Endothelial cell (in vitro differentiated cells): ENCODE measurements around the gene CLCNKA. TPM values are rescaled to one million over a fixed set of nuclear protein-coding genes. Genes with fewer than 3 reads are reported as not detected.

Experiments
- DNase-seq: peaks from one replicate; pipeline ENCODE4 v3.0.0; 2021; ENCODE audit warnings: low spot score
- H3K27ac Mint-ChIP-seq: one replicate; pipeline ENCODE4 v1.8.0; 2021; ENCODE audit warnings: mixed read lengths, inconsistent platforms; ENCODE audit not compliant: unreplicated experiment
- H3K27me3 Mint-ChIP-seq: one replicate; pipeline ENCODE4 v1.8.0; 2021; ENCODE audit warnings: mild to moderate bottlenecking, moderate library complexity, mixed read lengths, inconsistent platforms; ENCODE audit not compliant: unreplicated experiment
- H3K36me3 Mint-ChIP-seq: one replicate; pipeline ENCODE4 v1.8.0; 2021; ENCODE audit warnings: mild to moderate bottlenecking, low read depth, mixed read lengths, inconsistent platforms; ENCODE audit not compliant: unreplicated experiment
- H3K4me1 Mint-ChIP-seq: one replicate; pipeline ENCODE4 v1.8.0; 2021; ENCODE audit warnings: mild to moderate bottlenecking, mixed read lengths, inconsistent platforms; ENCODE audit not compliant: unreplicated experiment
- H3K4me3 Mint-ChIP-seq: one replicate; pipeline ENCODE4 v1.8.0; 2021; ENCODE audit warnings: mild to moderate bottlenecking, mixed read lengths, inconsistent platforms; ENCODE audit not compliant: unreplicated experiment
- H3K9me3 Mint-ChIP-seq: one replicate; pipeline ENCODE4 v1.8.0; 2021; ENCODE audit warnings: mixed read lengths, inconsistent platforms; ENCODE audit not compliant: unreplicated experiment
- CTCF ChIP-seq: fragments of 200-600 bp; sonication (generic); IDR thresholded peaks from one replicate; pipeline ENCODE4 v1.5.0; 2021; ENCODE audit warnings: antibody characterized with exemption; ENCODE audit not compliant: unreplicated experiment
- total RNA-seq: library from RNA; stranded (reverse); fragmentation: NEBNext Ultra II Directional; extraction: Animal tissue kit (Norgen Biotek cat#: 25700); gene quantifications from one replicate; pipeline ENCODE4 v1.2.1, GENCODE V29; 2021; ENCODE audit not compliant: unreplicated experiment

CLCNKA gene
- total RNA-seq, 1 donor from 2014 or later: not detected

GRCh38 chr1:16071614-16072013 is 49.8 kb downstream of the CLCNKA start:
- Mint-ChIP-seq H3K4me1 (peaks cover 9% of the 10 kb centered on the region), H3K9me3 (no peaks in the 10 kb centered on the region), H3K27me3 (peaks cover 22% of the 10 kb centered on the region), H3K27ac (no peak overlapping the region), H3K36me3 (peaks cover 8% of the 10 kb centered on the region), H3K4me3 (peak overlapping the region; percentile 34)
- TF ChIP-seq CTCF: no peak
- no peak for DNase-seq

- no peak for DNase-seq
- Mint-ChIP-seq H3K4me3 (peak overlapping the region; percentile 34), H3K9me3 (no peaks in the 10 kb centered on the region), H3K4me1 (peaks cover 9% of the 10 kb centered on the region), H3K27ac (no peak overlapping the region), H3K36me3 (peaks cover 8% of the 10 kb centered on the region), H3K27me3 (peaks cover 20% of the 10 kb centered on the region)
- TF ChIP-seq CTCF: no peak
Measured at GRCh38 chr1:16072095-16072494, 50.3 kb downstream of the CLCNKA start.

- H3K4me3 Mint-ChIP-seq: no peak overlapping the region
- H3K9me3 Mint-ChIP-seq: no peaks in the 10 kb centered on the region
- DNase-seq: peak; percentile 42
- H3K4me1 Mint-ChIP-seq: peaks cover 16% of the 10 kb centered on the region
- no peak for TF ChIP-seq CTCF
- H3K36me3 Mint-ChIP-seq: peaks cover 8% of the 10 kb centered on the region
- H3K27ac Mint-ChIP-seq: no peak overlapping the region
- peaks cover 20% of the 10 kb centered on the region for H3K27me3 Mint-ChIP-seq
Measured at GRCh38 chr1:16072616-16073484, 51.0 kb downstream of the CLCNKA start.

GRCh38 chr1:16073490-16074119 is 51.8 kb downstream of the CLCNKA start, which contains the start of gene FAM131C:
FAM131C (minus strand) TSS chr1:16073651; CDS start chr1:16073442, 209 bp downstream.
- Mint-ChIP-seq H3K4me3 (peak within 1 kb of the TSS; percentile 83), H3K27me3 (peaks cover 20% of the 10 kb centered on the region), H3K9me3 (no peaks in the 10 kb centered on the region), H3K4me1 (peaks cover 16% of the 10 kb centered on the region), H3K36me3 (peaks cover 8% of the 10 kb centered on the region), H3K27ac (peak within 1 kb of the TSS; percentile 83)
- peak; percentile 43 for TF ChIP-seq CTCF
- DNase-seq: peak; percentile 44

GRCh38 chr1:16074217-16074616 is 52.4 kb downstream of the CLCNKA start:
- no peaks in the 10 kb centered on the region for H3K9me3 Mint-ChIP-seq
- peaks cover 15% of the 10 kb centered on the region for H3K27me3 Mint-ChIP-seq
- peaks cover 16% of the 10 kb centered on the region for H3K4me1 Mint-ChIP-seq
- peak overlapping the region; percentile 83 for H3K4me3 Mint-ChIP-seq
- peak overlapping the region; percentile 83 for H3K27ac Mint-ChIP-seq
- no peak for TF ChIP-seq CTCF
- peaks cover 8% of the 10 kb centered on the region for H3K36me3 Mint-ChIP-seq
- DNase-seq: no peak
